Body of pancreas (tissue), 4 donors: ENCODE results near the gene CX3CR1. TPM values are rescaled to one million over a fixed set of nuclear protein-coding genes. Genes with fewer than 3 reads are reported as not detected.

Source experiments
- ATAC-seq: fragments of 150-250 bp; one replicate; pipeline ENCODE4 v1.9.1; 2016
- DNase-seq, 4 donors: peaks; one replicate each; pipeline ENCODE4 v3.0.0-alpha.2; 2019
- H3K27ac ChIP-seq, 4 donors: fragments of 200-600 bp; sonication (generic); 1 replicate in 3 of 4; 2 replicates in 1 of 4; pipeline versions ENCODE4 v1.5.1 to v1.6.1; 2016 to 2019; ENCODE audit warnings: mild to moderate bottlenecking in 1 of 4, mixed read lengths in 1 of 4, moderate library complexity in 1 of 4
- H3K27me3 ChIP-seq, 2 donors: fragments of 200-600 bp; sonication (generic); one replicate each; pipeline ENCODE4 v1.6.0; 2016; ENCODE audit warnings: mild to moderate bottlenecking in 1 of 2
- H3K36me3 ChIP-seq, 2 donors: fragments of 200-600 bp; sonication (generic); replicated peaks in 1 of 2; 2 replicates each; pipeline ENCODE4 v1.5.1; 2016; ENCODE audit warnings: low read depth in 2 of 2; ENCODE audit not compliant: insufficient read depth in 1 of 2
- H3K4me1 ChIP-seq: fragments of 200-600 bp; sonication (generic); one replicate; pipeline ENCODE4 v1.6.0; 2016
- H3K4me3 ChIP-seq, 2 donors: fragments of 200-600 bp; sonication (generic); 1 replicate in 1 of 2; 2 replicates in 1 of 2; pipeline ENCODE4 v1.5.1; 2016 to 2019
- H3K9me3 ChIP-seq, 3 donors: fragments of 200-600 bp; sonication (generic); 1 replicate in 2 of 3; 2 replicates in 1 of 3; pipeline ENCODE4 v1.5.1; 2016
- POLR2A ChIP-seq, 3 donors: fragments of 450-650 bp; IDR thresholded peaks; one replicate each; pipeline ENCODE4 v1.6.1; 2016; ENCODE audit warnings: antibody characterized with exemption in 3 of 3, mild to moderate bottlenecking in 2 of 3
- WGBS, 2 donors: methylation state at CpG; one replicate each; pipeline ENCODE4 v1.1.5; 2017; 5-methylcytosine and 5-hydroxymethylcytosine counted together
- intact Hi-C: fragments of 100-400 bp; cut with DNase I; formaldehyde crosslinking; loops from one replicate; pipeline ENCODE4 v1.15.1; 2023
- total RNA-seq, 2 donors: library from RNA; depleted of rRNA; stranded (reverse); fragments of >200 nt; gene quantifications; one replicate each; pipeline ENCODE4 v1.1.0, GENCODE V29; 2016
- TF ChIP-seq, protein P1 (sequence below), 7 experiments: fragments of 450-650 bp in 4 of 7; fragments of 200-600 bp in 3 of 7; sonication (generic) in 3 of 7; IDR thresholded peaks; one replicate each; pipeline ENCODE4 v1.5.1; 2016 to 2019; ENCODE audit warnings: antibody characterized with exemption in 7 of 7

The CX3CR1 gene
- total RNA-seq, 2 donors from 2014 or later: 1.3 TPM; not detected in 1

- intact Hi-C loops: no loop called here
- no peak for TF ChIP-seq POLR2A (IDR thresholded peaks at IDR 0.05)
- TF ChIP-seq, protein P1, sequence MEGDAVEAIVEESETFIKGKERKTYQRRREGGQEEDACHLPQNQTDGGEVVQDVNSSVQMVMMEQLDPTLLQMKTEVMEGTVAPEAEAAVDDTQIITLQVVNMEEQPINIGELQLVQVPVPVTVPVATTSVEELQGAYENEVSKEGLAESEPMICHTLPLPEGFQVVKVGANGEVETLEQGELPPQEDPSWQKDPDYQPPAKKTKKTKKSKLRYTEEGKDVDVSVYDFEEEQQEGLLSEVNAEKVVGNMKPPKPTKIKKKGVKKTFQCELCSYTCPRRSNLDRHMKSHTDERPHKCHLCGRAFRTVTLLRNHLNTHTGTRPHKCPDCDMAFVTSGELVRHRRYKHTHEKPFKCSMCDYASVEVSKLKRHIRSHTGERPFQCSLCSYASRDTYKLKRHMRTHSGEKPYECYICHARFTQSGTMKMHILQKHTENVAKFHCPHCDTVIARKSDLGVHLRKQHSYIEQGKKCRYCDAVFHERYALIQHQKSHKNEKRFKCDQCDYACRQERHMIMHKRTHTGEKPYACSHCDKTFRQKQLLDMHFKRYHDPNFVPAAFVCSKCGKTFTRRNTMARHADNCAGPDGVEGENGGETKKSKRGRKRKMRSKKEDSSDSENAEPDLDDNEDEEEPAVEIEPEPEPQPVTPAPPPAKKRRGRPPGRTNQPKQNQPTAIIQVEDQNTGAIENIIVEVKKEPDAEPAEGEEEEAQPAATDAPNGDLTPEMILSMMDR (IDR thresholded peaks at IDR 0.05): no peak
- H3K27ac ChIP-seq: no peak overlapping the region
- no peaks in the 10 kb centered on the region for H3K4me1 ChIP-seq
- H3K36me3 ChIP-seq: no peaks in the 10 kb centered on the region
- no peaks in the 10 kb centered on the region for H3K27me3 ChIP-seq
- DNase-seq (no peak), ATAC-seq (no peak)
- 84 to 91% methylated on average over 4 to 5 of the region's 5 CpGs for WGBS, 2 donors
- H3K9me3 ChIP-seq: no peaks in the 10 kb centered on the region
- H3K4me3 ChIP-seq: no peak overlapping the region
These were observed 28.3 kb downstream of the CX3CR1 start for GRCh38 chr3:39251576-39251975.

GRCh38 chr3:39250116-39250747 is 29.6 kb downstream of the CX3CR1 start:
- ATAC-seq (peak; percentile 24), DNase-seq (peak in 1 of 4 donors; percentile 31)
- intact Hi-C loops: no loop called here
- 36 to 39% methylated on average over 4 of the region's 4 CpGs for WGBS, 2 donors
- no peaks in the 10 kb centered on the region for H3K9me3 ChIP-seq
- H3K27me3 ChIP-seq: no peaks in the 10 kb centered on the region
- H3K36me3 ChIP-seq: no peaks in the 10 kb centered on the region
- peak overlapping the region in 3 of 4 donors; percentile 16 to 45 (median 42) for H3K27ac ChIP-seq
- H3K4me1 ChIP-seq: no peaks in the 10 kb centered on the region
- TF ChIP-seq POLR2A (IDR thresholded peaks at IDR 0.05): no peak
- TF ChIP-seq, protein P1 (IDR thresholded peaks at IDR 0.05): no peak
- H3K4me3 ChIP-seq: no peak overlapping the region

- intact Hi-C loops: no loop called here
- no peak for TF ChIP-seq POLR2A (IDR thresholded peaks at IDR 0.05)
- TF ChIP-seq, protein P1 (IDR thresholded peaks at IDR 0.05): no peak
These were observed 30.3 kb downstream of the CX3CR1 start for GRCh38 chr3:39249453-39250115.

GRCh38 chr3:39241561-39241960 is 38.3 kb downstream of the CX3CR1 start:
- no peak for TF ChIP-seq POLR2A (IDR thresholded peaks at IDR 0.05)
- TF ChIP-seq, protein P1 (IDR thresholded peaks at IDR 0.05): no peak
- DNase-seq (no peak), ATAC-seq (no peak)
- Histone ChIP-seq H3K36me3 (no peaks in the 10 kb centered on the region), H3K4me1 (no peaks in the 10 kb centered on the region), H3K27ac (no peak overlapping the region), H3K27me3 (no peaks in the 10 kb centered on the region), H3K9me3 (no peaks in the 10 kb centered on the region), H3K4me3 (no peak overlapping the region)
- intact Hi-C loops: no loop called here

More at GRCh38 chr3:39249453-39250115, 30.3 kb downstream of the CX3CR1 start:
- ATAC-seq (no peak), DNase-seq (no peak)
- no peaks in the 10 kb centered on the region for H3K27me3 ChIP-seq
- no peaks in the 10 kb centered on the region for H3K4me1 ChIP-seq
- H3K4me3 ChIP-seq: no peak overlapping the region
- H3K9me3 ChIP-seq: no peaks in the 10 kb centered on the region
- no peaks in the 10 kb centered on the region for H3K36me3 ChIP-seq
- 42 to 68% methylated on average over 6 of the region's 6 CpGs for WGBS, 2 donors
- peak overlapping the region in 1 of 4 donors; percentile 45 for H3K27ac ChIP-seq
